Adrenal gland (tissue), 12 donors: Measurements from ENCODE around the gene CDC25C. TPM values are rescaled to one million over a fixed set of nuclear protein-coding genes. Genes with fewer than 3 reads are reported as not detected.

Source experiments
- DNase-seq, 7 donors: peaks; one replicate each; pipeline ENCODE4 v3.0.0-alpha.2; 2019 to 2020
- H3K27ac ChIP-seq, 5 donors: fragments of 200-600 bp; sonication (generic) in 4 of 5; 1 replicate in 3 of 5; 2 replicates in 2 of 5; pipeline versions ENCODE4 v1.5.1 to v1.8.0; 2016 to 2020; ENCODE audit warnings: mild to moderate bottlenecking in 1 of 5
- H3K27me3 ChIP-seq: fragments of 200-600 bp; 2 replicates; pipeline ENCODE4 v1.8.0; 2021
- H3K36me3 ChIP-seq, 2 donors: fragments of 200-600 bp; replicated peaks in 1 of 2; 1 replicate in 1 of 2; 2 replicates in 1 of 2; pipeline versions ENCODE4 v1.5.1 to v1.8.0; 2018 to 2022
- H3K4me1 ChIP-seq, 2 donors: fragments of 200-600 bp; replicated peaks in 1 of 2; 1 replicate in 1 of 2; 2 replicates in 1 of 2; pipeline versions ENCODE4 v1.5.1 to v1.8.0; 2018 to 2021
- H3K4me3 ChIP-seq, 4 donors: fragments of 200-600 bp; sonication (generic) in 3 of 4; one replicate each; pipeline ENCODE4 v1.5.1; 2016 to 2018
- H3K9me3 ChIP-seq, 3 donors: fragments of 200-600 bp; sonication (generic) in 1 of 3; replicated peaks in 1 of 3; 1 replicate in 2 of 3; 2 replicates in 1 of 3; pipeline versions ENCODE4 v1.5.1 to v1.8.0; 2016 to 2021
- CTCF ChIP-seq, 6 experiments: fragments of 450-650 bp in 4 of 6; fragments of 200-600 bp in 2 of 6; sonication (generic) in 1 of 6; IDR thresholded peaks; 1 replicate in 5 of 6; 2 replicates in 1 of 6; pipeline versions ENCODE4 v1.5.1 to v1.8.0; 2016 to 2021; ENCODE audit warnings: antibody characterized with exemption in 6 of 6, mild to moderate bottlenecking in 2 of 6, moderate library complexity in 1 of 6
- POLR2A ChIP-seq, 2 donors: fragments of 450-650 bp; IDR thresholded peaks; one replicate each; pipeline ENCODE4 v1.6.1; 2017; ENCODE audit warnings: antibody characterized with exemption in 2 of 2, mild to moderate bottlenecking in 2 of 2, moderate library complexity in 1 of 2
- WGBS, 4 donors: extraction: QIAGEN DNeasy Blood & Tissue Kit in 2 of 4; methylation state at CpG; one replicate each; pipeline versions ENCODE4 v1.1.5 to v1.1.7; 2013 to 2017; 5-methylcytosine and 5-hydroxymethylcytosine counted together
- intact Hi-C, 2 donors: fragments of 100-400 bp; cut with DNase I; formaldehyde crosslinking; loops; one replicate each; pipeline versions ENCODE4 v1.14.1 to v1.15.0; 2022 to 2023
- polyA plus RNA-seq, 3 donors: library from polyadenylated mRNA; stranded (reverse); fragments of 200-250 nt in 2 of 3; fragments of 350-450 nt in 1 of 3; fragmentation: Illumina TruSeq in 1 of 3; extraction: RNeasy Lipid Tissue Mini Kit (QIAGEN cat#74804) in 1 of 3; gene quantifications; one replicate each; pipeline ENCODE4 v1.2.3, GENCODE V29; 2013 to 2014
- total RNA-seq, 9 donors: library from RNA; depleted of rRNA in 4 of 9; stranded (reverse); fragments of >200 nt in 4 of 9; fragments of 120-200 nt in 1 of 9; fragmentation: NEBNext Ultra II Directional in 1 of 9; extraction: Animal tissue kit (Norgen Biotek cat#: 25700) in 1 of 9; gene quantifications; one replicate each; pipeline versions ENCODE4 v1.1.0 to v1.2.4, GENCODE V29; 2013 to 2023
- donor health status: healthy with polysubstance abuse.
- donor health status: Bipolar disorder and iron deficiency.
- donor health status: DM: yes; HTN: yes; CAD: no.
- donor health status: DM: no; HTN: no; CAD: no.
- donor health status: DM: no; HTN: no; CAD: no.
- donor health status: DM: yes; HTN: yes; CAD: no.

CDC25C gene
- total and polyA plus RNA-seq, 12 donors: 0.24 to 5.2 (median 0.32) TPM; not detected in 4

GRCh38 chr5:138241688-138242571 lies 89.7 kb downstream of the CDC25C start:
- no peaks in the 10 kb centered on the region for H3K36me3 ChIP-seq
- H3K4me3 ChIP-seq: peak overlapping the region in 2 of 4 donors; percentile 29 to 54
- H3K27me3 ChIP-seq: peaks cover 4% of the 10 kb centered on the region
- H3K9me3 ChIP-seq: no peaks in the 10 kb centered on the region
- intact Hi-C loops: no loop called here
- H3K27ac ChIP-seq: peak overlapping the region in 1 of 5 donors; percentile 1
- peak in 3 of 7 donors; percentile 14 to 23 (median 21) for DNase-seq
- 4 to 10% (median 4%) methylated on average over 24 to 67 of the region's 67 CpGs for WGBS, 4 donors
- TF ChIP-seq CTCF (IDR thresholded peaks at IDR 0.05) (no peak), POLR2A (IDR thresholded peaks at IDR 0.05) (no peak)
- peaks cover 0 to 8% of the 10 kb centered on the region in 2 donors for H3K4me1 ChIP-seq

- peaks cover 4% of the 10 kb centered on the region for H3K27me3 ChIP-seq
- TF ChIP-seq POLR2A (IDR thresholded peaks at IDR 0.05): no peak
- no peak for TF ChIP-seq CTCF (IDR thresholded peaks at IDR 0.05)
- intact Hi-C loops: no loop called here
- peaks cover 0 to 8% of the 10 kb centered on the region in 2 donors for H3K4me1 ChIP-seq
- H3K36me3 ChIP-seq: no peaks in the 10 kb centered on the region
- no peak for DNase-seq
- H3K9me3 ChIP-seq: no peaks in the 10 kb centered on the region
- H3K4me3 ChIP-seq: no peak overlapping the region
- no peak overlapping the region for H3K27ac ChIP-seq
- 47 to 75% (median 62%) methylated on average over 3 of the region's 3 CpGs for WGBS, 4 donors
Measured at GRCh38 chr5:138240650-138241385, 90.8 kb downstream of the CDC25C start.

- WGBS, 4 donors: 80 to 97% (median 89%) methylated on average over 1 of the region's 1 CpG
- Histone ChIP-seq H3K4me3 (no peak overlapping the region), H3K36me3 (no peaks in the 10 kb centered on the region), H3K9me3 (no peaks in the 10 kb centered on the region), H3K27me3 (peaks cover 4% of the 10 kb centered on the region), H3K4me1 (peaks cover 0 to 8% of the 10 kb centered on the region in 2 donors), H3K27ac (no peak overlapping the region)
- DNase-seq: no peak
- intact Hi-C loops: no loop called here
- TF ChIP-seq CTCF (IDR thresholded peaks at IDR 0.05): no peak
- TF ChIP-seq POLR2A (IDR thresholded peaks at IDR 0.05): no peak
Measured at GRCh38 chr5:138238034-138238433, 93.6 kb downstream of the CDC25C start.

Other genes starting within 250 kb of the CDC25C start
- not detected for gene WNT8A, start 247.8 kb downstream of the CDC25C start, total RNA-seq
- gene WNT8A, start 247.8 kb downstream of the CDC25C start, polyA plus RNA-seq: not detected
- 10 to 100 TPM in 1 of 9 donors, 1 to 10 TPM in 7, under 1 TPM in 1; 0.24 to 10.3 (median 5.4) TPM for gene NME5, start 192.4 kb downstream of the CDC25C start, total RNA-seq
- gene NME5, start 192.4 kb downstream of the CDC25C start, polyA plus RNA-seq: 10 to 100 TPM; 14.6 to 22.0 (median 15.7) TPM
- gene BRD8, start 153.2 kb downstream of the CDC25C start, total RNA-seq: 10 to 100 TPM; 16.4 to 71.4 (median 42.3) TPM
- 10 to 100 TPM; 45.0 to 74.9 (median 66.7) TPM for gene BRD8, start 153.2 kb downstream of the CDC25C start, polyA plus RNA-seq
- gene KIF20A, start 152.7 kb downstream of the CDC25C start, total RNA-seq: 10 to 100 TPM in 1 of 9 donors, 1 to 10 TPM in 8; 1.3 to 16.0 (median 2.1) TPM
- 1 to 10 TPM in 1 of 3 donors, under 1 TPM in 2; 0.32 to 1.8 (median 0.54) TPM for gene KIF20A, start 152.7 kb downstream of the CDC25C start, polyA plus RNA-seq
- gene CDC23, start 118.5 kb downstream of the CDC25C start, total RNA-seq: 10 to 100 TPM; 11.2 to 57.6 (median 20.6) TPM
- gene CDC23, start 118.5 kb downstream of the CDC25C start, polyA plus RNA-seq: 10 to 100 TPM in 1 of 3 donors, 1 to 10 TPM in 2; 7.6 to 37.3 (median 8.3) TPM
- 1 to 10 TPM in 1 of 9 donors, under 1 TPM in 7, not detected in 1; 0.18 to 4.0 (median 0.37) TPM for gene GFRA3, start 57.2 kb downstream of the CDC25C start, total RNA-seq
- 1 to 10 TPM in 1 of 3 donors, under 1 TPM in 2; 0.26 to 1.8 (median 0.40) TPM for gene GFRA3, start 57.2 kb downstream of the CDC25C start, polyA plus RNA-seq
- gene FAM53C, start 6.5 kb upstream of the CDC25C start, total RNA-seq: 100 to 1,000 TPM in 1 of 9 donors, 10 to 100 TPM in 8; 19.9 to 143 (median 30.8) TPM
- 10 to 100 TPM; 11.9 to 23.3 (median 15.9) TPM for gene FAM53C, start 6.5 kb upstream of the CDC25C start, polyA plus RNA-seq
- gene KDM3B, start 20.9 kb upstream of the CDC25C start, total RNA-seq: 10 to 100 TPM; 38.8 to 68.4 (median 53.4) TPM
- 10 to 100 TPM; 23.2 to 35.2 (median 23.8) TPM for gene KDM3B, start 20.9 kb upstream of the CDC25C start, polyA plus RNA-seq
- gene REEP2, start 107.3 kb upstream of the CDC25C start, total RNA-seq: 10 to 100 TPM in 1 of 9 donors, 1 to 10 TPM in 8; 2.4 to 14.3 (median 5.0) TPM
- gene REEP2, start 107.3 kb upstream of the CDC25C start, polyA plus RNA-seq: 10 to 100 TPM in 2 of 3 donors, 1 to 10 TPM in 1; 9.1 to 39.7 (median 11.8) TPM
- gene EGR1, start 133.7 kb upstream of the CDC25C start, total RNA-seq: 100 to 1,000 TPM in 1 of 9 donors, 10 to 100 TPM in 6, 1 to 10 TPM in 2; 4.3 to 221 (median 35.4) TPM
- 10 to 100 TPM; 42.9 to 61.5 (median 59.8) TPM for gene EGR1, start 133.7 kb upstream of the CDC25C start, polyA plus RNA-seq
- gene ETF1, start 211.4 kb upstream of the CDC25C start, total RNA-seq: 100 to 1,000 TPM in 3 of 9 donors, 10 to 100 TPM in 6; 41.9 to 178 (median 73.6) TPM
- gene ETF1, start 211.4 kb upstream of the CDC25C start, polyA plus RNA-seq: 100 to 1,000 TPM in 1 of 3 donors, 10 to 100 TPM in 2; 25.4 to 171 (median 27.8) TPM
- gene HSPA9, start 243.6 kb upstream of the CDC25C start, total RNA-seq: 100 to 1,000 TPM; 376 to 948 (median 501) TPM
- 1,000 to 10,000 TPM in 1 of 3 donors, 100 to 1,000 TPM in 1, 10 to 100 TPM in 1; 92.3 to 1,206 (median 155) TPM for gene HSPA9, start 243.6 kb upstream of the CDC25C start, polyA plus RNA-seq